ENCODE results near the gene KDM4D.
"Not testable (repeated sequence)": the region's sequence is repeated elsewhere in the genome, so short reads cannot be mapped to it uniquely, and the experiment has no call there.

KDM4D gene

GRCh38 chr11:94958121-94958696, 15.3 kb upstream of the KDM4D start:
- DNase-seq, result peak; percentile 55

- no peak for DNase-seq
Measured at GRCh38 chr11:94959179-94959578, 14.3 kb upstream of the KDM4D start.

GRCh38 chr11:94960488-94960887, 13.0 kb upstream of the KDM4D start:
- DNase-seq, result no peak

- DNase-seq, result no peak
Measured at GRCh38 chr11:94961255-94961654, 12.3 kb upstream of the KDM4D start.

- no peak for DNase-seq
Measured at GRCh38 chr11:94964934-94965333, 8.6 kb upstream of the KDM4D start.

GRCh38 chr11:94968334-94968958, 5.1 kb upstream of the KDM4D start:
- DNase-seq, result peak; percentile 47

GRCh38 chr11:94972700-94973098, 810 bp upstream of the KDM4D start:
- DNase-seq, result no peak

GRCh38 chr11:94974178-94974577, 669 bp downstream of the KDM4D start:
- DNase-seq, result no peak

GRCh38 chr11:94975599-94975998, 2.1 kb downstream of the KDM4D start:
- DNase-seq, result no peak

- no peak for DNase-seq
Measured at GRCh38 chr11:94987378-94987777, 13.9 kb downstream of the KDM4D start.

GRCh38 chr11:94988748-94989147, 15.2 kb downstream of the KDM4D start:
- no peak for DNase-seq

- no peak for DNase-seq
Measured at GRCh38 chr11:94993400-94993943, 20.0 kb downstream of the KDM4D start.

GRCh38 chr11:94997437-94997836, 23.9 kb downstream of the KDM4D start:
- no peak for DNase-seq

- no peak for DNase-seq
Measured at GRCh38 chr11:94998285-94998684, 24.8 kb downstream of the KDM4D start.

- no peak for DNase-seq
Measured at GRCh38 chr11:95003716-95004115, 30.2 kb downstream of the KDM4D start.

- no peak for DNase-seq
Measured at GRCh38 chr11:95005642-95006041, 32.1 kb downstream of the KDM4D start.

- DNase-seq, result no peak
Measured at GRCh38 chr11:95011376-95011775, 37.9 kb downstream of the KDM4D start.

- no peak for DNase-seq
Measured at GRCh38 chr11:95014184-95014821, 40.8 kb downstream of the KDM4D start.

- DNase-seq, result no peak
Measured at GRCh38 chr11:95016139-95016538, 42.6 kb downstream of the KDM4D start.

- not testable (repeated sequence) for DNase-seq
Measured at GRCh38 chr11:95021468-95021867, 48.0 kb downstream of the KDM4D start.

- no peak for DNase-seq
Measured at GRCh38 chr11:95024958-95025357, 51.4 kb downstream of the KDM4D start, which contains the start of gene KDM4E. KDM4E (plus strand) TSS chr11:95025258; CDS start chr11:95025558, 300 bp downstream.

GRCh38 chr11:95025594-95025993, 52.1 kb downstream of the KDM4D start:
- not testable (repeated sequence) for DNase-seq

- no peak for DNase-seq
Measured at GRCh38 chr11:95028357-95028756, 54.8 kb downstream of the KDM4D start.

GRCh38 chr11:95033051-95033450, 59.5 kb downstream of the KDM4D start:
- DNase-seq, result no peak
